Prostate gland (tissue), 2 donors: ENCODE measurements around the gene IRAG1. TPM values are rescaled to one million over a fixed set of nuclear protein-coding genes. Genes with fewer than 3 reads are reported as not detected.

Experiments
- DNase-seq: peaks from one replicate; pipeline ENCODE4 v3.0.0-alpha.2; 2019; ENCODE audit warnings: low spot score
- H3K27ac ChIP-seq, 2 donors: fragments of 200-600 bp; sonication (generic); 2 replicates each; pipeline ENCODE4 v1.5.1; 2017 to 2019
- H3K27me3 ChIP-seq: fragments of 200-600 bp; sonication (generic); replicated peaks from 2 replicates; pipeline ENCODE4 v1.5.1; 2019; ENCODE audit not compliant: insufficient read depth
- H3K36me3 ChIP-seq, 2 donors: fragments of 200-600 bp; sonication (generic); 1 replicate in 1 of 2; 2 replicates in 1 of 2; pipeline versions ENCODE4 v1.5.1 to v1.8.1; 2017 to 2019
- H3K4me1 ChIP-seq: fragments of 200-600 bp; sonication (generic); replicated peaks from 2 replicates; pipeline ENCODE4 v1.5.1; 2019
- H3K4me3 ChIP-seq, 2 donors: fragments of 200-600 bp; sonication (generic); 2 replicates each; pipeline ENCODE4 v1.5.1; 2017 to 2019
- H3K9me3 ChIP-seq: fragments of 200-600 bp; sonication (generic); 2 replicates; pipeline ENCODE4 v1.5.1; 2017
- POLR2A ChIP-seq: fragments of 450-650 bp; IDR thresholded peaks from one replicate; pipeline ENCODE4 v1.6.1; 2016; ENCODE audit warnings: antibody characterized with exemption, mild to moderate bottlenecking
- POLR2AphosphoS5 ChIP-seq: sonication (generic); formaldehyde crosslinking; IDR thresholded peaks from one replicate; pipeline ENCODE4 v1.6.1; 2017; ENCODE audit warnings: antibody characterized with exemption
- WGBS: methylation state at CpG from one replicate; pipeline ENCODE4 v1.1.5; 2018; 5-methylcytosine and 5-hydroxymethylcytosine counted together
- intact Hi-C: fragments of 100-400 bp; cut with DNase I; formaldehyde crosslinking; loops from one replicate; pipeline ENCODE4 v1.14.2; 2022
- total RNA-seq, 2 donors: library from RNA; depleted of rRNA; stranded (reverse); fragments of >200 nt; gene quantifications; one replicate each; pipeline ENCODE4 v1.1.0, GENCODE V29; 2016
- TF ChIP-seq, protein P1 (sequence below), 4 experiments: fragments of 200-600 bp in 2 of 4; fragments of 450-650 bp in 2 of 4; sonication (generic) in 2 of 4; IDR thresholded peaks; 1 replicate in 3 of 4; 2 replicates in 1 of 4; pipeline ENCODE4 v1.5.1; 2016 to 2019; ENCODE audit warnings: antibody characterized with exemption in 4 of 4, mild to moderate bottlenecking in 2 of 4, moderate library complexity in 2 of 4

The IRAG1 gene
- total RNA-seq, 2 donors from 2014 or later = 14.7 to 43.6 TPM

DNA sequence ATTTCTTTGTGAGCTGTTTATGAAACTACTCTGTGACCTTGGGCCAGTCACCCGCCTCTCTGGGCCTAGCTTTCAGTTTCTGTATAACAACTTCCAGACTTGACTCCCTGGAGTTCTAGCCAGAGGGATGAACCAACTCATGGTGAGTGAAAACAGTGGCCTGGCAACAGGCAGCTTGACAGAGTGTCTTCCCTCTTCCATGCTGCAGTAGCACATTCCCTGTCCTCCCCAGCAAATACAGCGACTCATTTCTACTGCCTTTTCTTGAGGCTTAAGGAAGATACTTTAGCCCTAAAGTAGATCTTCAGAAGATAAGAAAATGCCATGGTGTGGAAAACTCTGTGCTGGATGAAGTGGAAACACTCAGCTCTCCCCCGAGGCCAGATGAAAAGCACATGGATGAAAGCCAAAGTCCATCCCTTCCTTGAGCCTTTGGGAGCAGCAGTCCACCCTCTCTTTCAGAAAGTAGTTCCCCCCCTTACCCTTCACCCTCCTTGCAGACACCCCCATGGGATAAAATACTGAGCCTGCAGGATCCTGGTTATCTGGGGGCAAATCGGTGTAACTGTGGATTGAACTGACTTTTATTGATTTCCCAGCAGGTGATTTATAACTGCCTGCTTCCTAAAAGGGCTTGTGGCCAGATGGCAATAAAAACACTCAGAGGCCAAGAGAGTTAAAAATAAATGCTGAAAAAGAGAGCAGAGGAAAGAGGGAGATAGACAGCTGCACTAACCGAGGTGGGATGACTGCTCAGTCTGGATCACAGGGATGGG is 24.1 kb downstream of the IRAG1 start:
- no peak overlapping the region for H3K4me3 ChIP-seq
- TF ChIP-seq POLR2AphosphoS5 (no peak), POLR2A (no peak)
- TF ChIP-seq, protein P1, sequence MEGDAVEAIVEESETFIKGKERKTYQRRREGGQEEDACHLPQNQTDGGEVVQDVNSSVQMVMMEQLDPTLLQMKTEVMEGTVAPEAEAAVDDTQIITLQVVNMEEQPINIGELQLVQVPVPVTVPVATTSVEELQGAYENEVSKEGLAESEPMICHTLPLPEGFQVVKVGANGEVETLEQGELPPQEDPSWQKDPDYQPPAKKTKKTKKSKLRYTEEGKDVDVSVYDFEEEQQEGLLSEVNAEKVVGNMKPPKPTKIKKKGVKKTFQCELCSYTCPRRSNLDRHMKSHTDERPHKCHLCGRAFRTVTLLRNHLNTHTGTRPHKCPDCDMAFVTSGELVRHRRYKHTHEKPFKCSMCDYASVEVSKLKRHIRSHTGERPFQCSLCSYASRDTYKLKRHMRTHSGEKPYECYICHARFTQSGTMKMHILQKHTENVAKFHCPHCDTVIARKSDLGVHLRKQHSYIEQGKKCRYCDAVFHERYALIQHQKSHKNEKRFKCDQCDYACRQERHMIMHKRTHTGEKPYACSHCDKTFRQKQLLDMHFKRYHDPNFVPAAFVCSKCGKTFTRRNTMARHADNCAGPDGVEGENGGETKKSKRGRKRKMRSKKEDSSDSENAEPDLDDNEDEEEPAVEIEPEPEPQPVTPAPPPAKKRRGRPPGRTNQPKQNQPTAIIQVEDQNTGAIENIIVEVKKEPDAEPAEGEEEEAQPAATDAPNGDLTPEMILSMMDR (IDR thresholded peaks at IDR 0.05) = no peak
- intact Hi-C loops = loop anchor here (5.0 kb wide), 1 partner anchor 58 kb away; no protein-coding TSS in a partner anchor
- no peak for DNase-seq
- H3K4me1 ChIP-seq = peaks cover 3% of the 10 kb centered on the region
- peak overlapping the region; percentile 29 to 41 for H3K27ac ChIP-seq
- H3K9me3 ChIP-seq = no peaks in the 10 kb centered on the region
- WGBS = 10% methylated on average over 5 of the region's 5 CpGs
- H3K36me3 ChIP-seq = no peaks in the 10 kb centered on the region
- no peaks in the 10 kb centered on the region for H3K27me3 ChIP-seq

- no peaks in the 10 kb centered on the region for H3K9me3 ChIP-seq
- TF ChIP-seq, protein P1 (IDR thresholded peaks at IDR 0.05) = no peak
- TF ChIP-seq POLR2A (no peak), POLR2AphosphoS5 (no peak)
- DNase-seq = no peak
- no peak overlapping the region for H3K4me3 ChIP-seq
- peaks cover 3% of the 10 kb centered on the region for H3K4me1 ChIP-seq
- H3K27me3 ChIP-seq = no peaks in the 10 kb centered on the region
- H3K36me3 ChIP-seq = no peaks in the 10 kb centered on the region
- intact Hi-C loops = loop anchor here (5.0 kb wide), 1 partner anchor 60 kb away; no protein-coding TSS in a partner anchor
- peak overlapping the region; percentile 1 to 44 for H3K27ac ChIP-seq
- 39% methylated on average over 2 of the region's 2 CpGs for WGBS
Observed at GRCh38 chr11:10667521-10667885, 26.1 kb downstream of the IRAG1 start.

GRCh38 chr11:10666556-10667520 is 26.7 kb downstream of the IRAG1 start:
- peak overlapping the region; percentile 1 to 44 for H3K27ac ChIP-seq
- DNase-seq = no peak
- TF ChIP-seq POLR2AphosphoS5 = no peak
- TF ChIP-seq POLR2A = no peak
- H3K4me1 ChIP-seq = peaks cover 3% of the 10 kb centered on the region
- intact Hi-C loops = loop anchor here (5.0 kb wide), 1 partner anchor 60 kb away; no protein-coding TSS in a partner anchor
- WGBS = 56% methylated on average over 6 of the region's 6 CpGs
- no peaks in the 10 kb centered on the region for H3K9me3 ChIP-seq
- no peaks in the 10 kb centered on the region for H3K36me3 ChIP-seq
- no peak overlapping the region for H3K4me3 ChIP-seq
- H3K27me3 ChIP-seq = no peaks in the 10 kb centered on the region

DNA sequence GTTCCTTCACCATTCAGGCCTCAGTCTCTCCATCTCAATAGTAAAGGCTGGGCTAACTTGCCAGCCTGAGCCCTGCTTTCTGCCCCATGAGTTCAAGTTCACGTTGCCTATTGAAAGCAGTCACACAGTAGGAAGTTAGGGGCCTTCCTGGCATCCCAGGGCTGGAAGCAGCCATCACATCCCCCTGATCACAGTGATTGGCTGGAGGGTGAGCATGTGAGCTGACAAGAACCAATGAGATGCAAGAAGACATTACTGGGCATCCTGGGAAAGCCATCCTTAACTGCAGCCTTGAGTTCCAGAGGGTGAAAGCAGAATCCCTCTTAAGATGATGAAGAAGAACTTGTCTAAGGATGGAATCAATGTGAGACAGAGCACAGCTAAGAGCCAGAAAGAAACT is 29.1 kb downstream of the IRAG1 start:
- no peak overlapping the region for H3K27ac ChIP-seq
- no peak overlapping the region for H3K4me3 ChIP-seq
- H3K27me3 ChIP-seq = no peaks in the 10 kb centered on the region
- H3K36me3 ChIP-seq = no peaks in the 10 kb centered on the region
- DNase-seq = no peak
- TF ChIP-seq POLR2AphosphoS5 (no peak), POLR2A (no peak)
- TF ChIP-seq, protein P1 (IDR thresholded peaks at IDR 0.05) = no peak
- no peaks in the 10 kb centered on the region for H3K4me1 ChIP-seq
- 100% methylated on average over 1 of the region's 1 CpG for WGBS
- no peaks in the 10 kb centered on the region for H3K9me3 ChIP-seq
- intact Hi-C loops = no loop called here

GRCh38 chr11:10663990-10664389 is 29.6 kb downstream of the IRAG1 start:
- intact Hi-C loops = no loop called here
- Histone ChIP-seq H3K27me3 (no peaks in the 10 kb centered on the region), H3K4me1 (peaks cover 5% of the 10 kb centered on the region), H3K27ac (no peak overlapping the region), H3K9me3 (no peaks in the 10 kb centered on the region), H3K36me3 (no peaks in the 10 kb centered on the region), H3K4me3 (no peak overlapping the region)
- 53% methylated on average over 6 of the region's 6 CpGs for WGBS
- no peak for DNase-seq
- TF ChIP-seq POLR2A (no peak), POLR2AphosphoS5 (no peak)
- TF ChIP-seq, protein P1 (IDR thresholded peaks at IDR 0.05) = no peak
